GM18502 (cell line): ENCODE data around the gene SAAL1.
"Not testable (repeated sequence)": the region's sequence is repeated elsewhere in the genome, so short reads cannot be mapped to it uniquely, and the experiment has no call there.

Experiments
- ATAC-seq: cut with Tn5 transposase; IDR thresholded peaks from one replicate; pipeline ENCODE4 v1.9.1; 2021; ENCODE audit warnings: mild to moderate bottlenecking; ENCODE audit not compliant: unreplicated experiment, poor library complexity

Gene SAAL1, protein sequence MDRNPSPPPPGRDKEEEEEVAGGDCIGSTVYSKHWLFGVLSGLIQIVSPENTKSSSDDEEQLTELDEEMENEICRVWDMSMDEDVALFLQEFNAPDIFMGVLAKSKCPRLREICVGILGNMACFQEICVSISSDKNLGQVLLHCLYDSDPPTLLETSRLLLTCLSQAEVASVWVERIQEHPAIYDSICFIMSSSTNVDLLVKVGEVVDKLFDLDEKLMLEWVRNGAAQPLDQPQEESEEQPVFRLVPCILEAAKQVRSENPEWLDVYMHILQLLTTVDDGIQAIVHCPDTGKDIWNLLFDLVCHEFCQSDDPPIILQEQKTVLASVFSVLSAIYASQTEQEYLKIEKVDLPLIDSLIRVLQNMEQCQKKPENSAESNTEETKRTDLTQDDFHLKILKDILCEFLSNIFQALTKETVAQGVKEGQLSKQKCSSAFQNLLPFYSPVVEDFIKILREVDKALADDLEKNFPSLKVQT

DNA sequence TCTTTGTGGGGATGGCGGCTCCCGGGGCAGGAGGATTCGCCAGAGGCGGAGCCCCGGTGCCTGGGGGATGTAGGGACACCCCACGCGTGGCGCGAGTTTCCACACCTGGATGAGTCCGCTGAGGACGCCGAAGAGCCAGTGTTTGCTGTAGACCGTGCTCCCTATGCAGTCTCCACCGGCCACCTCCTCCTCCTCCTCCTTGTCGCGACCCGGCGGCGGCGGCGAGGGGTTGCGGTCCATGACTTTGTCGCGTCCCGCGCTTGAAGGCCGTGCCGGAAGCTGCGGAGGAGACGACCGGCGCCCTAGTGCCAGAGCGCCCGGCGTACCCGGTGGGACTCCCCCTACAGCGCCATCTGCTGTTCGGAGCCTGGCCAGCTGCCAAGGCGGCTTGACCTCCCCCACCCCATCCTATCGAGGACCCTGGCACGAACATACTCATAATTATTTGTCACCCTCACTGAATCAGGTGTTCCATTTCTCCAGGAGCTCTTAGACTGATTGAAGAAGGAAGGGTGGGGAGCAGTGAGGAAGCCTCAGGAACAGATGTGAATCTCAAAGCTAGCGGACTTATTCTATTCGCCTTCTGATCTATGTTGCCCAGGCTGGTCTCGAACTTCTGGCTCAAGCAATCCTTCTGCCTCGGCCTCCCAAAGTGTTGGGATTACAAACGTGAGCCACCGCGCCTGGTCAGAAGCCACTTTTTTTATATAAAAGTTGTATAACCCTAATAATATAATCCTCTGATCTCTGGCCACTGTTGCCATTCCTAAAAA lies at the start of gene SAAL1:
Gene SAAL1 (minus strand): TSS at position 281 of the 773 bp plus-strand sequence. CDS start 41 bp downstream, at position 240.
- ATAC-seq = peak; percentile 95

DNA sequence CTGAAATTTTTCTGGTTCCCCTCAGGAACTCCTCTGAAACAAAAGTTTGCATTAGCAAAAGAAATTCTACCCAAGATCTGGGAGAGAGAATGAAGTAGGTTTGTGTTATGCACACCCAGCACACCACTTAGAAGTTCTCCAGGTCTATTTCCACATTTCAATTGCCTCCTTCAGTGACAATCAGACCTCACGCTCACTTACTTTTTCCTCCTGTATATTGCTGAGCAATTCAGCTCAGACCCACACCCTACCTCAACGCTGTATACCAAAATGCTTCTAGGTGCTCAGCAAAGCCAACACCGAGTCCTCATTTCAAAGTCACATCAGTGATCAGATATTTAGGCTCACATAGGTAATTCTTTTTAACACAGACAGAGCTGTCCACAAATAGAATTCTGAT lies 45.7 kb upstream of the SAAL1 start:
- no peak for ATAC-seq

DNA sequence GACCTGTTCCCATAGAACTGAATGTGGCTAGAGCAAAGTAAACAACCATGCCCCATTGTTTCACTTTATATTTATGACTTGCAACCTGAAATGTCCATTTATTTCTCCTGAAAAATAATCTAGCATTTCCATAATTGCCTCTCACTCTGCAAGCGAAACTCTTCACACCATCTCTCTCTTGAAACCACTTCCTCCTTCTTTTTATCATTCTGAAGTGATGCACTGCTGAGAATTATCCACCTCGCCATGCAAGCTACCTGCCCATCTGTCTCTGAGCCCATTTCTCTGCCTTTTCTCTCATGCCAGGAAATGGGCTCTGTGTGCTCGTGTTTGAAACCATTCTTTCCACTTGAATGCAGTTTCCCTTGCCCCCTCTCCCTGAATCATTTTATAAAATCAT lies 40.0 kb upstream of the SAAL1 start:
- no peak for ATAC-seq

DNA sequence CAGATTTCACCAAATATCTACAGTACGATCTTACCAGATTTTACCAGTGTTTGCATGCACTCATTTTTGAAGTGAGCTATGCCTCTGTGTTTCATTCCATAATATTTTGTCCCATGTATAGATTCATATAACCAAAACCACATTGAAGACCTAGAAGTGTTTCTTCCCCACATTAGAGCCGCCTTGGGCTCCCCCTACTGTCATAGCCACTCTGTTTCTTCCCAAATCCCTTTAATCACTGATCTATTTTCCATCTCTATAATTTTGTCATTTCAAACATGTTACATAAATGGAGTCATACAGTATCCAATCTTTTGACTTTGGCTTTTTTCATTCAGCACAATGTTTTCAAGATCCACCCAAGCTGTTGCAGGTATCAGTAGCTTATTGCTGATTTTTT lies 39.1 kb upstream of the SAAL1 start:
- no peak for ATAC-seq

DNA sequence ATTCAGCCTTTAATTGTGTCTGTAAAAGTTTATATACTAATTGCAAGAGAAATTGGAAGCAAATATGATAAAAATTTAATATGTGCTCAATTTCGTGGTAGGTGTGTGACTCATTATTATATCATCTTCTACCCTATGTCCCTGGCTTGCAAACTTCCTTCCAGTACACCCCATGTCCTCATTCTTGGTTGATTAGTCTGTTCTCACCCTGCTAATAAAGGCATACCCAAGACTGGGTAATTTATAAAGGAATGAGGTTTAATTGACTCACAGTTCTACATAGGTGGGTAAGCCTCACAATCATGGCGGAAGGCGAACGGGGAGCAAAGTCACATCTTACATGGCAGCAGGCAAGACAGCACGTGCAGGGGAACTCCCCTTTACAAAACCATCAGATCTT lies 38.4 kb upstream of the SAAL1 start:
- no peak for ATAC-seq

DNA sequence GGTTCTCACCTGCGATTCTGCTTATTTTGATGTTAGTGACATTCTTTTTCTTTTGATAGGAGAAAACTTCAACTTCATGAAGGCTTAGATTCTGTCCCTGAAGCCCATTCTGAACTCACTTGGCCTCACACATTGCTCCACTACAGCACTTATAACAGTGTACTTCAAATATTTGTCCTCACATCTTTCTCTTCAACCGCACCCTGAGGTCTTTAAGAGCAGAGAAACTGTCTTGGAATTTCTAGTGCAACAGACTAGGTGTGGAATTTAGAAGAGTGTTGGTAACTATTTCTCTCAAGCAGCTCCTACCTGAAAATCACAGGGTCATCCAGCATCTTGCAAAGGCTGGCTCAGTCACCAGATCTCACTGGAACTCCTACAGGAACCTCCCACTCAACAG lies 34.3 kb upstream of the SAAL1 start:
- no peak for ATAC-seq

DNA sequence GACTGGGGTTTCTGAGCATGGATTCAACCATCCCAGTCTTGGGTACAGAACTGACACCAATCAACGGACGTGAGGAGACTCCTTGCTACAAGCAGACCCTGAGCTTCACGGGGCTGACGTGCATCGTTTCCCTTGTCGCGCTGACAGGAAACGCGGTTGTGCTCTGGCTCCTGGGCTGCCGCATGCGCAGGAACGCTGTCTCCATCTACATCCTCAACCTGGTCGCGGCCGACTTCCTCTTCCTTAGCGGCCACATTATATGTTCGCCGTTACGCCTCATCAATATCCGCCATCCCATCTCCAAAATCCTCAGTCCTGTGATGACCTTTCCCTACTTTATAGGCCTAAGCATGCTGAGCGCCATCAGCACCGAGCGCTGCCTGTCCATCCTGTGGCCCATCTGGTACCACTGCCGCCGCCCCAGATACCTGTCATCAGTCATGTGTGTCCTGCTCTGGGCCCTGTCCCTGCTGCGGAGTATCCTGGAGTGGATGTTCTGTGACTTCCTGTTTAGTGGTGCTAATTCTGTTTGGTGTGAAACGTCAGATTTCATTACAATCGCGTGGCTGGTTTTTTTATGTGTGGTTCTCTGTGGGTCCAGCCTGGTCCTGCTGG lies 31.4 kb upstream of the SAAL1 start:
- no peak for ATAC-seq

DNA sequence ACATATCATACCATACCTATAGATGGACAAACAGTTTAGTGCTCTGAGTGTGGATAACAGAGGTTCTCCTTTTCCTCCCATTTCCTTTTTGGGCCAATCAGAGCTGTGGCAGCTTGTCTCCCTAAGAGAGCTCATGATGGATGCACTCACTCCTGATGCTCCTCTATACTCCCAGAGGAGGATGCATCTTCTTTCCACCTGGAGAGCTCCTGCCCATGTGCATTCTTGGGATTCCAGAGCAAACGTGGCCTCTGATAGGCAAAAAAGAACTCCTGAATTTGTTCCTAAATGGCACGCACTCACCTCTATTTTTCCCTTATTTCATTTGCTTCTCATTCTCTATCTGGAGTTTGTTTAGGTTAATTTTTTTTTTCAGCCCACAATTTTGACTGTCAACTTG lies 29.4 kb upstream of the SAAL1 start:
- no peak for ATAC-seq

DNA sequence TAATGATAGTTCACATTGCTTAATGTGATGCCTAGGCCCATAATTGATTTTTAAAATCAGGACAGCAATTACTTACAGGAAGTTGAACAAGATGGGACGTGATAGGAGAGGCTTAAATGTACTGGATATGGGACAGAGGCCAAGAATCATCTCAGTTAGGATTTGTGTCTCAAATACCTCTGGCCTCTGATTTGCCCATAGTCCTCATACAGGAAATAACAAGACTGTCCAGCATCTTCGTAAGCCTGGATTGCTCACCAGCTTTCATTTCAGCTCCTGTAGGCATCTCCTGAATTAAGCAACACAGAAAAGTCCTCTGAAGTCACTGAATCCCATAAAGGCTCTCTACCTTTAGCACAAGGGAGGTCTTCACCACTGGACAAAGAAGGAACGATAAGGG lies 26.5 kb upstream of the SAAL1 start, which contains the start of gene MRGPRX3:
Gene MRGPRX3 (plus strand): TSS at position 231 of the 400 bp plus-strand sequence. CDS start 4,632 bp downstream, outside the sequence.
- no peak for ATAC-seq

DNA sequence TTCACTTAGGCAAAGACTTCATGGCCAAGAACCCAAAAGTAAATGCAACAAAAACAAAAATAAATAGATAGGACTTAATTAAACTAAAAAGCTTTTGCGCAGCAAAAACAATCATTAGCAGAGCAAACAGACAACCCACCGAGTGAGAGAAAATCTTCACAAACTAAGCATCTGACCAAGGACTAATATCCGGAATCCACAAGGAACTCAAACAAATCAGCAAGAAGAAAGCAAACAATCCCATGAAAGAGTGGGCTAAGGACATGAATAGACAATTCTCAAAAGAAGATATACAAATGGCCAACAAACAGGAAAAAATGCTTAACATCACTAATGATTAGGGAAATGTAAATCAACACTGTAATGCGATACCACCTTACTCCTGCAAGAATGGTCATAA lies 25.2 kb upstream of the SAAL1 start:
- not testable (repeated sequence) for ATAC-seq

DNA sequence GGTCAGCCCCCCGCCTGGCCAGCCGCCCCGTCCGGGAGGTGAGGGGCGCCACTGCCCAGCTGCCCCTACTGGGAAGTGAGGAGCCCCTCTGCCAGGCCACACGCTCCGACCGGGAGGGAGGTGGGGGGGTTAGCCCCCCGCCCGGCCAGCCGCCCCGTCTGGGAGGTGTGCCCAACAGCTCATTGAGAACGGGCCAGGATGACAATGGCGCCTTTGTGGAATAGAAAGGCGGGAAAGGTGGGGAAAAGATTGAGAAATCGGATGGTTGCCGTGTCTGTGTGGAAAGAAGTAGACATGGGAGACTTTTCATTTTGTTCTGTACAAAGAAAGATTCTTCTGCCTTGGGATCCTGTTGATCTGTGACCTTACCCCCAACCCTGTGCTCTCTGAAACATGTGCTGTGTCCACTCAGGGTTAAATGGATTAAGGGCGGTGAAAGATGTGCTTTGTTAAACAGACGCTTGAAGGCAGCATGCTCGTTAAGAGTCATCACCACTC lies 15.5 kb upstream of the SAAL1 start:
- ATAC-seq = not testable (repeated sequence)

DNA sequence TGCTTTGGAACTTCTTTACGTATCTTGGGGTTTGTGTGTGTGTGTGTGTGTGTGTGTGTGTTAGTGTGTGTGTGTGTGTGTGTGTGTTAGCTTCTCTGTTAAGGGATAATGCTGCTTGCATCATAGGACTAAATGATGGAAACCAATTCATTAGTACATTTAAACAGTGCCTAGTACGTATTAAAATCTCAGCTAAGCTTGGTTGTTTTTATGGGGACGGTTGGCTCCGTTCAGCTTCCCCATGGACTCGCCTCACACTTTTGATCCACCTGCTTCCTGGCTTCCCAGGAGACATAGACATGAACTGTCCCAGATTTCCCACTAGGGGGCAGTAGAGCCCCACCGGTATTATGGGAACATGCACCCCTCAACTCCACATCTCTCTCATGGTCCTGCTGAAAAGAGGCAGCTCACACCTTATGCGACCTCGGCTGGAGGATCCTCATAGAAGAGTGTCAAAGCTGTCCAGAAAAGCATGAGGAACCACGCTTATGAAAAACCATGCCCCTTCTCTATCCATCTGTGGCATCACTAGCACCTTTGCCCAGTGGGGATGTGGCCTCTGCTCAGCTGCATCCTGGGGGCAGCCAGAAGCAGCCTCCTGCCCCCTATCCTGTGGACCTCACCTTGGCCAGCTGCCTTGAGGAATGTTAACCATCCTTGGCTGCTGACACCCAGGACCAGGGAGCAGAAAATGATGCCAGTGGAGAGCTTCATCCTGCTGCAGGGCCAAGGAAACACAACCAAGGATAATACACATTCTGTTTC lies 9.7 kb upstream of the SAAL1 start:
- peak; percentile 79 for ATAC-seq

DNA sequence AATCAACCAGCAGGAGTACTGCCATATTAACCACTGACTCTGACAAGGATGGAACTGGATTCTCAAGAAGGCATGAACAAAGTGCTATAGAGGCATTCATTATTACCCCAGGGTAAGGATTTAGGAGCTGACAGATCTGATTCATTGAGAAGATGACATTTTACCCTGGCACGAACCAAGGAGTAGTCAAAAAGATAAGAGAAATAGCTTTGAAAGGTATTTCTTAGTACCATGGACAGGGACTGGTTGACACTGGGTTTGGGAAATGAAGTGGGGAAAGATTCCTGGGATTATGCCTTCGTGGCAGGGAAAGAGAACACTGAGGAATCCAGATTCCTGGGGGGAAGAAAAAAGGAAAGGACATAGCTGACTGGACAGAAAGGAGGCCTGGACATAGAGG lies 5.1 kb upstream of the SAAL1 start:
- no peak for ATAC-seq

DNA sequence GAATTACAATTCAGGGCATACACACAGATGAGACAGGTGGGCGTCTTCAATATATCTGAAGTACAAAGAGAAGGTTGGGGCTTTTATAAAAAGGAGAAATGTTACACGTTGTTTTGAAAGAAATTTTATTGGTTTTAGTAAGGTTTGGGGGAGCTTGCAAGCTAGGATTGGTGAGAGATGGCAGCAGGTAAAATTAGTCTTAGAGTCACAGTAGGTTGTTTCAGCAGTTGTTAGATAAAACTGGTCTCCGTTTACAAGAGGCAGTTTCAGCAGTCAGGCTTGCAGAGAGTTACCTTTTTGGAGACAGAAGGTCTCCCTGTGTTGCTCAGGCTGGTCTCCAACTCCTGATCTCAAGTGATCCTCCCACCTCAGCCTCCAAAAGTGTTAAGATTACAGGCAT lies 2.4 kb upstream of the SAAL1 start:
- no peak for ATAC-seq

DNA sequence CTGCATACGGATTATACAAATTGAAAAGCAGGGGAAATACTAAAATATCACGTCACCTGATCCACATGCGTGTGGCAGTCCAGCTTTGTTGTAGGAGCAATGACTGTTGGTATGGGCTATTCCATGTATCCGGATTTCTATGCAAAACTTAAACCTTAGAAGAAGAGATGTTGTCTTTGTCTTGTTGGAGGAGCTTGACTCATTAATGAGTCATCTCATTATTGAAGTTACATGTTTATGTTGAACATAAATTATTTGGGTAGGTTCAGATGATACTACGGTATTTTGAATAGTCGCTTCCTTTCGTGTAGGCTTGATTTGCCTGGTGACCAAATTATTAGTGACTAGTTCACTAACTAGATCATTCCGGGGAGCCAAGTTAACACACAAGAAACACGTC lies 806 bp upstream of the SAAL1 start:
- ATAC-seq = no peak

DNA sequence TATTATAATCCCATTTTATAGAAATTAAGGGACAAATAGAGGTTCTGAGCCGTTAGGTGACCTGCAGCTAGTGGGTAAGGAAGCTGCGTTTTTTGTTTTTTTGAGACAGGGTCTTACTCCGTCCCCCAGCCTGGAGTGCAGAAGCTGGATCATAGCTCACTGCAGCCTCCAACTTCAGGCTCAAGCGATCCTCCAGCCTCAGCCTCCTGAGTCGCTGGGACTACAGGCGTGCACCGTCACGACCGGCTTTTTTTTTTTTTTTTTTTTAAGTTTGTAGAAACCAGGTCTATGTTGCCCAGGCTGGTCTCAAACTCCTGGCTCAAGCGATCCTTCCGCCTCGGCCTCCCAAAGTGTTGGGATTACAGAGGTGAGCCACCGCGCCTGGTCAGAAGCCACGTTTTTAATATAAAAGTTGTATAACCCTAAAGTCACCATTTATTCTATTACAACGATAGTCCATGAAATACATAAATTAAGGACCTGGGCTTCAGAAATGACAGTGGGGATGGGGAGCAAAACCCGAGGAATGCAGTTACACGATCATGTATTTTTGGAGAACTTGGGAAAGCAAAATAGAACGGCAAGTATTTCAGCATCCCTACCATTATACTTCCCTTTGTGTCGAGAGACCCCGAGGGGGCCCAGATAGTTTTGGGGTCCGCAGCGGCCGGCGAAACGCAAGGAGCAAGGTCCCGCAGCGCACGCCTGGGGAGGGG lies 638 bp downstream of the SAAL1 start:
- ATAC-seq = no peak

DNA sequence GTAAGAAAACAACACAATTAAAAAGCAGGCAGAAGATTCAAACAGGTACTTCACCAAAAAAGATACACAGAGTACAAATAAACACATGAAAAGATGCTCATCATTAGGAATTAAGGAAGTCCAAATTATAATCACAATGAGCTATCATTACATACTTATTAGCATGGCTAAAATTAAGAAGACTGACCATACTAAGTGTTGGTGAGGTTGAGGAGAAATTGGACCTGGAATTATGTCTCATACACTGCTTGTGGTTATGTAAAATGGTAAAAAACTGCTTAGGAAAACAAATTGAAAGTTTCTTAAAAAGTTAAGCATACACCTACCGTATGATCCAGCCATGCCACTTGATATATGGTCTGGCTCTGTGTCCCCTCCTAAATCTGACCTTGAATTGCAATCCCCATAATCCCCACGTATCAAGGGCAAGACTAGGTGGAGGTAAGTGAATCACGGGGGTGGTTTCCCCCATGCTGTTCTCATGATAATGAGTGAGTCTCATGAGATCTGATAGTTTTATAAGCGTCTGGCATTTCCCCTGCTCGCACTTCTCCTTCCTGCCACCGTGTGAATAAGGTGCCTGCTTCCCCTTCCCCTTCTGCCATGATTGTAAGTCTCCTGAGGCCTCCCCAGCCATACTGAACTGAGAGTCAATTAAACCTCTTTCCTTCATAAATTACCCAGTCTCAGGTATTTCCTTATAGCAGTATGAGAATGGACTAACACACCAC lies 4.8 kb downstream of the SAAL1 start:
- no peak for ATAC-seq

DNA sequence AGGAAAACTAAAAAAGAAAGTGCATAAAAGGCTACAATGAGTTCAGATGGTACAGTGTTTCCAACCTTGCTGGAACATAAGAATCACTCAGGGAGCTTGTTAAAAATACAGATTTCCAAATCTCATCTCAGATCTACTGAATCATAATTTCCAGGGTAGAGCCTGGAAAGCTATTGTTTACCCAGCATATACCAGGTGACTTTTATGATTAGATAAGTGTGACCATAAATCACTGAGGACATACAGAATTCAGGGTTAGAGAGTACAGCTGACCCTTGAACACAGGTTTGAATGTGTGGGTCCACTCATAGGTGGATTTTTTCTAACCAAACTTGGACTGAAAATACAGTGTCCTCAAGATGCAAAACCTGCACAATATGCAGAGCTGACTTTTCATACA lies 11.9 kb downstream of the SAAL1 start:
- ATAC-seq = no peak

DNA sequence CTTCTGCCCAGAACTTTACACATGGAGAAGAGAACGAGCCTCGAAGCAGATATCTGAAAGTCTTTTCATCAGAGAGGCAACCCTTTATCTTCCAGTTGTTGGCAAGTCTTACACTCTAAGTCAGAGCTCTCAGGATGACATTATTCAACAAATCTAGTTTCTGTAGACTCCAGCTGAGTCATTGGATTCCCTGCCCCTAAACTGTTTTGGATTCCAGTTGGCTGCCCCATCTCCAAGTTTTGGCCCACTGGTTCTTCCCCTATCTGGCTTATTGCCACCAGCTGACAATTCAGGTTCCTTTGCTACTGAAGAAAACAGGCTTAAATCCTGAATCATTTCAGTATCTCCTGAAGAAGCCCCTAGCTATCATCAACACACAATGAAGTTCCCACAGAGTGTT lies 14.2 kb downstream of the SAAL1 start:
- ATAC-seq = no peak
